HG02852 (cell line): ENCODE measurements around the gene ERBB4.
"Not testable (repeated sequence)": the region's sequence is repeated elsewhere in the genome, so short reads cannot be mapped to it uniquely, and the experiment has no call there.

Experiments used
- ATAC-seq: cut with Tn5 transposase; IDR thresholded peaks from one replicate; pipeline ENCODE4 v1.9.1; 2021; ENCODE audit warnings: mild to moderate bottlenecking, moderate library complexity; ENCODE audit not compliant: unreplicated experiment

Gene ERBB4

DNA sequence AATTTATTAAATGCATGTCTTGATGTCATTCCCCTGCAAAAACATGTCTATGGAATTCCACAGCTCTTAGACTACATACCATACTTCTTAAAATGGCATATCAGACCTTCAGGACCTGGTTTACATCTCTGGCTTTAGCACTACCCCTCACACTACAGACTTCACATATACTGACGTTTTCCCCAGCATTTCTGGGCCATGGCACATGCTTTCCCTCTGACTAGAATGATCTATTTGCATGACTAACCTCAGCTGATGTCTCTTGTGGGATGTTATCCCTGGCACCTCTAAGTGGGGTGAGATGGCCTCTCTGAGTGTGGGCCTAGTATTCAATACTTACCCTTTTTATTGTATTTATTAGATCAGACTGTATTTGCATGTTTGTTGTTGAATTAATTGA is 381.6 kb downstream of the ERBB4 start:
- no peak for ATAC-seq

DNA sequence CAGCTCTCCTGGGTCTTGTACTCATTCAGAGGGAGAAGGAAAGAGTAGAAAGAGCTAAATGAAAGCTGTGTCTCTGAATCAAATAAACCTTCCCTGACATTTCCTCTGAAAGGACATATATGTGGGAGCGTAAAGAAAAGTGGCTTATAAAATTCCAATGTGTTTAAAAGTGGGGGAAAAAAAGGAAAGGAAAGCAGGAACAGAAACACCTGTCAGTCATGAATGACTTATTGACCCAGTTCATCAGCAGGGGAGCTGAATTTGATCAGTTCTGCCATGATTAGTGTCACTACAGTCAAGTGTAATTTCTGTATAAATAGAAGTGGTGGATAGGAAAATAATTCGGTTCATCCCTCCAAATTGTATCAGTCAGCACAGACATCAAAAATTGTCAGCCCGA is 382.5 kb downstream of the ERBB4 start:
- no peak for ATAC-seq

DNA sequence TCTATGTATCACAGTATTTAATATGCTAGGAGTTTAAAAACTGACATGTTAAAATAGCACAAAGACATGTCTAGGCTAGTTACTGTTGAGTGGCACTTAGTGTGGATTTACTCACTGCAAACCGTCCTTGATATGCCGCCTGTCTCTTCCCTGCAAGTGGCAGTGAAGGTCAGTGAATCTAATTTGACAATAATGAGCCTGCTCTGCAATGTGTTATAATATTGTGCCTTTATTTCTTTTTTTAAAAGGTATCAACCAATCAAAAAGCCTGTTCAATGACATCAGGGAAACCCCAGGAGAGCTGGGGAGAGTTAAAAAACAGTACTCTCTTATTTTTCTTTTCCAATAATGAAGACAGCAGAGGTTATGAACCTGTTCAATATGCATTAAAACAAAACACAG is 384.1 kb downstream of the ERBB4 start:
- ATAC-seq = no peak

DNA sequence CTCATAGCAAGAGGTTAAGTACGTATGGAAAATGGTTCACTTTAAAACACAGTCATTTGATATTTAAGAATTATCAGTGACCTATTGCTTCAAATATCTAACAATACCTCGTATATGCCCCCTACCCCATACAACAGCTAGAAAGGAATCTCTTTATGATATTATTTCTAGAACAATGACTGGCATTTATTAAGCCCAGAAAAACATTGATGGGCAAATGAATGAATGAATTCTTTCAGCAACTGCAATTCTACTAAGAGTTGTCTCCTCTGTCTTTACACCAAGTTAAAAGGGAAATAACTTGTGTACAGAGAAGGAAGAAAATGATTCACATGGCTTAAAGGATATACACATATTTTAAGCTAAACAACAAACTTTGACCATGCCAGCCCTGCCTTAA is 384.7 kb downstream of the ERBB4 start:
- no peak for ATAC-seq

- ATAC-seq = no peak
Measured at GRCh38 chr2:212147921-212148513, 390.6 kb downstream of the ERBB4 start.

DNA sequence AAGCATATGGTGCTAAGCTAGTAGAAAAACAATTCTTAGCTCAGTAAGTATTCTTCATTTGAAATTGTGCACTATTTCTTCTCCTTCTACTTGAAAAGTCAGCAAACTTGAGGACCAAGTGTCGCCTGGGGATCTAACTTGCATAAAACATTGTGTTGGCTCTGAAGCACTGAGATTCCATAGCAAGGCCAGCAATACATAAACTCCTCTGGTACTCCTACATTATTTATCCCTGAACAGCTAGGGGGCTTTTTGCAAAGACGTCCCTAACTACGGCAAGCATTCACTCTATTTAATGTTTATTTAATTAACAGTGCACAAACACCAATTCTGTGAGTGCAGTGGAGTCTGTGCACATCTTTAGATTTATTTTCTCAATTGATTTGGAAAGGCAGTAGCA is 392.2 kb downstream of the ERBB4 start:
- ATAC-seq = no peak

- no peak for ATAC-seq
Measured at GRCh38 chr2:212145121-212145520, 393.5 kb downstream of the ERBB4 start.

GRCh38 chr2:212142631-212143030 is 396.0 kb downstream of the ERBB4 start:
- ATAC-seq = no peak

- no peak for ATAC-seq
Measured at GRCh38 chr2:212141499-212141898, 397.1 kb downstream of the ERBB4 start.

DNA sequence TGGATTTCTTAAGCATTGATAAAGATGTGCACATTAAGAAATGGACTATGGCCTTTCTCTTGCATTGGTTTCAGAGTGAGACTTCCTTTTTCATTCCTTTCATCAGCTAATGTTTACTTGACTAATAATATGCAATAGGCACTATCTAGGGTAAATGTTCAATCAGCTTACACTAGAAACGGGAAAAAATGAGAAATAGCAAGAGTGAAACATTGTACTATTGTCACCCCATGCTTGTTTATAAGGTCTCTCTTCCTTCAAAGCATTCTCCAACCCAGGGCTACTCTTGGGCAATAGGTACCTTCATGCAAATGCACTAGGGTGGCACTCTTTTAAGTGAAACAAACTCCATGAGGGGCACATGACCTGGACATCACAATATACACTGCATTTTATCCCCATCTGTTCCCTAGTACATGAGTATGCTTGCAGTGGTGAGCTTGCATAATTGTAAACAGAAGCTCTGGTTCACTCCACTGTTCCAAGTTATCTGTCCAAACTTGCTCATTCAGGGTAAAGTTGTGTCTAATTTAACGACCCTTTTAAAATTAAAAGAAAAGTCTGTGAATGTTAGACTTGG is 402.3 kb downstream of the ERBB4 start:
- no peak for ATAC-seq

- ATAC-seq = no peak
Measured at GRCh38 chr2:212135739-212136138, 402.9 kb downstream of the ERBB4 start.

- ATAC-seq = no peak
Measured at GRCh38 chr2:212133337-212133736, 405.3 kb downstream of the ERBB4 start.

- no peak for ATAC-seq
Measured at GRCh38 chr2:212124598-212124997, 414.0 kb downstream of the ERBB4 start.

- ATAC-seq = no peak
Measured at GRCh38 chr2:212119591-212119990, 419.0 kb downstream of the ERBB4 start.

- no peak for ATAC-seq
Measured at GRCh38 chr2:212117926-212118325, 420.7 kb downstream of the ERBB4 start.

- no peak for ATAC-seq
Measured at GRCh38 chr2:212114489-212114888, 424.1 kb downstream of the ERBB4 start.

GRCh38 chr2:212112401-212112800 is 426.2 kb downstream of the ERBB4 start:
- ATAC-seq = no peak

GRCh38 chr2:212109792-212110680 is 428.6 kb downstream of the ERBB4 start:
- ATAC-seq = no peak

DNA sequence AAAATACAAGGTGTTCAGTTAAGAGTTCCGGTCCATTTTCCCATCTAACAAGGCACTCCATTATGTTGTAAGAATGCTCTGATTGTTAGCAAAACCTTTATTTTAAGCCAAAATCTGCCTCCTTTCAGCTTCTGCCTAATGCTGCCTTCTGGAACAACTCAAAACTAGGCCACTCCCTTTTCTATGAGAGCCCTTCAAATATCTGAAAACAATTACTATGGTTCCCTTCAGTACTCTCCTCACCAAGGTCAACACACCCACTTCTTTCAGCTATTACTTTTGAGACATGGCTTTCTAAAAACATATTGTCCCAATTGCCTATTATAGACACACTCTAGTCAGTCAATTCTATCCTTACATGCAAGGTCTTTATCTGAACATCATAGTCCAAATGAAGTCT is 429.4 kb downstream of the ERBB4 start:
- no peak for ATAC-seq

GRCh38 chr2:212107989-212108388 is 430.6 kb downstream of the ERBB4 start:
- no peak for ATAC-seq

DNA sequence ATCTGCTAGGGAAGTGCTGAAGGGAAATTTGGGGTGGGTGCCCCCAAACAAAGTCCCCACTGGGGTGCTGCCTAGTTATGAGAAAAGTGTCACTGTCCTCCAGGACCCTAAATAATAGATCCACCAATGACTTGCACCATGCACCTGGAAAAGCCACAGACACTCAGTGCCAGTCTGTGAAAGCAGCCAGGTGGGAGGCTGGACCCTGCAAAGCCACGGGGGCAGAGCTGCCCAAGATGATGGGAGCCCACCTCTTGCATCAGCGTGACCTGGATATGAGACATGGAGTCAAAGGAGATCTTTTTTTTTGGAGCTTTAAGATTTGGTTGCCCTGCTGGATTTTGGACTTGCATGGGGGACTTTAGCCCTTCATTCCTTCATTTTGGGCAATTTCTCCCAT is 431.6 kb downstream of the ERBB4 start:
- ATAC-seq = no peak

- not testable (repeated sequence) for ATAC-seq
Measured at GRCh38 chr2:212106536-212106935, 432.1 kb downstream of the ERBB4 start.
